GM10266 (cell line): ENCODE data around the gene POLR3B.

Experiments used
- DNase-seq: peaks from one replicate; pipeline ENCODE4 v3.0.0; 2012; ENCODE audit errors: extremely low spot score
- CTCF ChIP-seq: IDR thresholded peaks from 2 replicates; pipeline ENCODE4 v1.5.1; 2012; ENCODE audit warnings: mild to moderate bottlenecking, low read depth; ENCODE audit not compliant: control insufficient read depth, insufficient read depth; ENCODE audit errors: missing control alignments

POLR3B gene

GRCh38 chr12:106442575-106442974 lies 85.0 kb downstream of the POLR3B start:
- DNase-seq: no peak
- no peak for TF ChIP-seq CTCF

- TF ChIP-seq CTCF: no peak
- no peak for DNase-seq
Observed at GRCh38 chr12:106445053-106445452, 87.5 kb downstream of the POLR3B start.

- DNase-seq: no peak
- no peak for TF ChIP-seq CTCF
Observed at GRCh38 chr12:106445959-106446358, 88.4 kb downstream of the POLR3B start.

GRCh38 chr12:106446419-106447092 lies 89.0 kb downstream of the POLR3B start:
- no peak for DNase-seq
- TF ChIP-seq CTCF: no peak

GRCh38 chr12:106452309-106452708 lies 94.8 kb downstream of the POLR3B start:
- DNase-seq: no peak
- TF ChIP-seq CTCF: no peak

GRCh38 chr12:106455111-106455510 lies 97.6 kb downstream of the POLR3B start:
- no peak for TF ChIP-seq CTCF
- DNase-seq: no peak

- no peak for DNase-seq
- no peak for TF ChIP-seq CTCF
Observed at GRCh38 chr12:106459124-106459523, 101.6 kb downstream of the POLR3B start.
